ENCODE measurements around the gene COL26A1. TPM values are rescaled to one million over a fixed set of nuclear protein-coding genes. Genes with fewer than 3 reads are reported as not detected.

The COL26A1 gene
- total and polyA plus RNA-seq, 2 of the 4 experiments (the other 2 are of a cell fraction): not detected

DNA sequence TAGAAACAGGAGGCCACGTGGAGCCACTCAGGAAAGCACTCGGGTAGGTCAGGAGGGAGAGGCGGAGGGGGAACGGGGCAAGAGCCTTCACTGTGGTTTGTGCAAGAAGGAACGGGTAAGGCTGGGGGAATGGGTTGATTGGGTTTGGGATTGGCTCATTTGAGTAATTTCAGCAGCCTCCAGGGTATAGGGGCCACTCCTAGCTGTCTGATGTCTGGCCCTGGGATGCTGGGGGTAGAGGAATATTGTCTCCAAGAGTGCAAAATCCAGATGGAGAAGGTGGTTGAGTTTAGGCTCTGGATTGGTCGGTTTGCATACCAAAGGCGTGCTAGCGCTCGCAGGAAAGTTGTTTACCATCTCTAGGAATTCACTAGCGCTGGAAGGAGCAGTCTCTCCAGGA is 219.2 kb downstream of the COL26A1 start:
- H3K9me3 ChIP-seq (ENCODE audit: control insufficient read depth, insufficient read depth, low read length): peaks cover 10% of the 10 kb centered on the region; the same call in 1 of the 2 replicates
- H3K9me1 ChIP-seq (ENCODE audit: insufficient read depth, low read length): no peaks in the 10 kb centered on the region
- H3K79me1 ChIP-seq (ENCODE audit: low read depth in 1 of 2, low read length in 2 of 2): no peaks in the 10 kb centered on the region
- H3K4me3 ChIP-seq (ENCODE audit: insufficient read depth, low read depth, low read length): no peak overlapping the region
- H2BK5ac ChIP-seq (ENCODE audit: low read depth, low read length, poor library complexity, severe bottlenecking): no peak overlapping the region
- H3K18ac ChIP-seq (ENCODE audit: low read depth, low read length): no peak overlapping the region
- H3K14ac ChIP-seq (replicated peaks; ENCODE audit: low read depth, low read length): no peak overlapping the region
- H3K23ac ChIP-seq (ENCODE audit: low read depth, low read length): no peak overlapping the region
- in situ Hi-C loops (cut with MboI; ENCODE audit: low sequenced_read_pairs) (no loop called here), dilution Hi-C loops (cut with HindIII; ENCODE audit: low sequenced_read_pairs, unreplicated experiment) (no loop called here), intact Hi-C loops (cut with micrococcal nuclease) (no loop called here)
- no peak overlapping the region for H3K4me2 ChIP-seq (ENCODE audit: low read depth, low read length)
- 67% methylated on average over 5 of the region's 10 CpGs; no CpG with 5 or more reads in 1 of the 2 experiments for WGBS, 2 experiments (ENCODE audit: extremely low coverage in 2 of 2, insufficient read length in 1 of 2)
- H3K56ac ChIP-seq (ENCODE audit: extremely low read depth, insufficient read depth, low read length): no peak overlapping the region
- BruUV-seq (replicated peaks): no TSS peak
- TF ChIP-seq MAFK (IDR thresholded peaks at IDR 0.05; ENCODE audit: low read depth, low read length) (no peak), NFE2L2 (IDR thresholded peaks at IDR 0.05; ENCODE audit: low read depth, low read length) (no peak), MAZ (IDR thresholded peaks at IDR 0.05; ENCODE audit: borderline replicate concordance, low read depth, low read length) (no peak), RCOR1 (IDR thresholded peaks at IDR 0.05; ENCODE audit: insufficient replicate concordance, low read length) (no peak), CTCF (conservative IDR thresholded peaks at IDR 0.05; ENCODE audit: low read depth, low read length) (no peak), POLR2A (IDR thresholded peaks at IDR 0.05; ENCODE audit: low read depth, low read length) (no peak), FOS (IDR thresholded peaks at IDR 0.05; ENCODE audit: low read depth, low read length) (no peak), RAD21 (IDR thresholded peaks at IDR 0.05; ENCODE audit: low read length) (no peak), SMC3 (IDR thresholded peaks at IDR 0.05; ENCODE audit: low read depth, low read length) (no peak)
- TF ChIP-seq, protein P1, sequence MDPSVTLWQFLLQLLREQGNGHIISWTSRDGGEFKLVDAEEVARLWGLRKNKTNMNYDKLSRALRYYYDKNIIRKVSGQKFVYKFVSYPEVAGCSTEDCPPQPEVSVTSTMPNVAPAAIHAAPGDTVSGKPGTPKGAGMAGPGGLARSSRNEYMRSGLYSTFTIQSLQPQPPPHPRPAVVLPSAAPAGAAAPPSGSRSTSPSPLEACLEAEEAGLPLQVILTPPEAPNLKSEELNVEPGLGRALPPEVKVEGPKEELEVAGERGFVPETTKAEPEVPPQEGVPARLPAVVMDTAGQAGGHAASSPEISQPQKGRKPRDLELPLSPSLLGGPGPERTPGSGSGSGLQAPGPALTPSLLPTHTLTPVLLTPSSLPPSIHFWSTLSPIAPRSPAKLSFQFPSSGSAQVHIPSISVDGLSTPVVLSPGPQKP (IDR thresholded peaks at IDR 0.05; ENCODE audit: borderline replicate concordance, low read depth, low read length): no peak
- H4K8ac ChIP-seq (ENCODE audit: low read depth in 2 of 2, low read length in 2 of 2): no peak overlapping the region
- no peaks in the 10 kb centered on the region for H3K36me3 ChIP-seq (ENCODE audit: control insufficient read depth, insufficient read depth, low read length)
- no peak overlapping the region for H2BK15ac ChIP-seq (ENCODE audit: low read depth, low read length)
- CTCF ChIA-PET: no interaction called here
- peaks cover 32% of the 10 kb centered on the region for H3K27me3 ChIP-seq (ENCODE audit: control insufficient read depth, insufficient read depth, low read length)
- no peak overlapping the region for H2AK5ac ChIP-seq (ENCODE audit: low read depth, low read length)
- H4K20me1 ChIP-seq (ENCODE audit: insufficient read depth, low read length): no peaks in the 10 kb centered on the region
- DNase-seq (no peak), ATAC-seq (ENCODE audit: low read depth) (no peak)
- POLR2A ChIA-PET (ENCODE audit: unreplicated experiment): no interaction called here
- no peak overlapping the region for H4K91ac ChIP-seq (ENCODE audit: insufficient read depth, low read depth, low read length)
- no peak overlapping the region for H4K5ac ChIP-seq (ENCODE audit: low read depth, low read length)
- no peak overlapping the region for H2AK9ac ChIP-seq (replicated peaks; ENCODE audit: low read depth, low read length, poor library complexity)
- H3K4ac ChIP-seq (ENCODE audit: low read depth, low read length): no peak overlapping the region
- H2BK120ac ChIP-seq (ENCODE audit: low read depth, low read length): no peak overlapping the region
- H3K9ac ChIP-seq (ENCODE audit: low read depth, low read length): no peak overlapping the region
- no peak overlapping the region for H3K27ac ChIP-seq (ENCODE audit: insufficient read depth, low read length)
- H3K4me1 ChIP-seq (ENCODE audit: control insufficient read depth, insufficient read depth, low read length): no peaks in the 10 kb centered on the region
- H2BK20ac ChIP-seq (ENCODE audit: low read depth, low read length): no peak overlapping the region
- H2AFZ ChIP-seq (replicated peaks; ENCODE audit: low read length, poor library complexity): no peak overlapping the region
